ENCODE measurements around the gene KRT81.
A peak's percentile ranks its signal among the peaks of the same experiment; 100 is the strongest.
"Not testable (repeated sequence)": the region's sequence is repeated elsewhere in the genome, so short reads cannot be mapped to it uniquely, and the experiment has no call there.

KRT81 gene

GRCh38 chr12:52253391-52254179 is 37.7 kb downstream of the KRT81 start:
- no peak for DNase-seq (ENCODE audit: low read depth in 2 of 2)

- DNase-seq (ENCODE audit: low read depth in 2 of 2): no peak
These were observed 38.5 kb downstream of the KRT81 start for GRCh38 chr12:52252728-52253343.

- not testable (repeated sequence) for DNase-seq (ENCODE audit: low read depth in 2 of 2)
These were observed 39.1 kb downstream of the KRT81 start for GRCh38 chr12:52252175-52252615.

- DNase-seq (ENCODE audit: low read depth in 2 of 2): no peak
These were observed 39.8 kb downstream of the KRT81 start for GRCh38 chr12:52251367-52252051.

GRCh38 chr12:52250048-52250990 is 41.0 kb downstream of the KRT81 start:
- DNase-seq (ENCODE audit: low read depth in 2 of 2): no peak

- no peak for DNase-seq (ENCODE audit: low read depth in 2 of 2)
These were observed 41.8 kb downstream of the KRT81 start for GRCh38 chr12:52249511-52250047.

GRCh38 chr12:52248541-52249461 is 42.5 kb downstream of the KRT81 start:
- DNase-seq (ENCODE audit: low read depth in 2 of 2): no peak

GRCh38 chr12:52247622-52248540 is 43.5 kb downstream of the KRT81 start:
- DNase-seq (ENCODE audit: low read depth in 2 of 2): no peak

- no peak for DNase-seq (ENCODE audit: low read depth in 2 of 2)
These were observed 44.4 kb downstream of the KRT81 start for GRCh38 chr12:52246720-52247621.

GRCh38 chr12:52245962-52246569 is 45.3 kb downstream of the KRT81 start:
- no peak for DNase-seq (ENCODE audit: low read depth in 2 of 2)

- no peak for DNase-seq (ENCODE audit: low read depth in 2 of 2)
These were observed 45.9 kb downstream of the KRT81 start for GRCh38 chr12:52245259-52245961.

- DNase-seq (ENCODE audit: low read depth in 2 of 2): no peak
These were observed 46.7 kb downstream of the KRT81 start for GRCh38 chr12:52244615-52244994.

GRCh38 chr12:52243856-52244614 is 47.3 kb downstream of the KRT81 start:
- peak; percentile 55 to 67 for DNase-seq (ENCODE audit: low read depth in 2 of 2)

- no peak for DNase-seq (ENCODE audit: low read depth in 2 of 2)
These were observed 48.0 kb downstream of the KRT81 start for GRCh38 chr12:52243259-52243855.

GRCh38 chr12:52242442-52243258 is 48.7 kb downstream of the KRT81 start:
- no peak for DNase-seq (ENCODE audit: low read depth in 2 of 2)
